HG02884 (cell line): ENCODE measurements around the gene PRKCH.
A peak's percentile ranks its signal among the peaks of the same experiment; 100 is the strongest.

Experiments
- ATAC-seq: cut with Tn5 transposase; IDR thresholded peaks from one replicate; pipeline ENCODE4 v1.9.1; 2021; ENCODE audit warnings: mild to moderate bottlenecking, moderate library complexity; ENCODE audit not compliant: unreplicated experiment

The PRKCH gene

GRCh38 chr14:61561657-61562276, 240.4 kb downstream of the PRKCH start:
- ATAC-seq: no peak

- ATAC-seq: no peak
Measured at GRCh38 chr14:61562321-61563161, 241.2 kb downstream of the PRKCH start.

- no peak for ATAC-seq
Measured at GRCh38 chr14:61563162-61563511, 241.8 kb downstream of the PRKCH start.

- no peak for ATAC-seq
Measured at GRCh38 chr14:61563880-61564617, 242.7 kb downstream of the PRKCH start.

GRCh38 chr14:61564618-61565091, 243.3 kb downstream of the PRKCH start:
- ATAC-seq: no peak

GRCh38 chr14:61565181-61565580, 243.8 kb downstream of the PRKCH start:
- no peak for ATAC-seq

GRCh38 chr14:61565836-61566536, 244.6 kb downstream of the PRKCH start:
- ATAC-seq: no peak

- no peak for ATAC-seq
Measured at GRCh38 chr14:61566537-61567225, 245.3 kb downstream of the PRKCH start.

GRCh38 chr14:61567838-61568571, 246.6 kb downstream of the PRKCH start:
- ATAC-seq: no peak

- peak; percentile 84 for ATAC-seq
Measured at GRCh38 chr14:61568572-61569011, 247.2 kb downstream of the PRKCH start.

- no peak for ATAC-seq
Measured at GRCh38 chr14:61569308-61569707, 247.9 kb downstream of the PRKCH start.

- no peak for ATAC-seq
Measured at GRCh38 chr14:61569812-61570548, 248.6 kb downstream of the PRKCH start.

GRCh38 chr14:61570549-61571290, 249.3 kb downstream of the PRKCH start:
- no peak for ATAC-seq

- no peak for ATAC-seq
Measured at GRCh38 chr14:61571917-61572316, 250.5 kb downstream of the PRKCH start.

GRCh38 chr14:61573321-61573720, 251.9 kb downstream of the PRKCH start:
- ATAC-seq: no peak

- no peak for ATAC-seq
Measured at GRCh38 chr14:61573748-61574513, 252.6 kb downstream of the PRKCH start.

- ATAC-seq: no peak
Measured at GRCh38 chr14:61574514-61574807, 253.1 kb downstream of the PRKCH start.

GRCh38 chr14:61575126-61575525, 253.7 kb downstream of the PRKCH start:
- ATAC-seq: no peak
